IPS DF 4.7 (cell line): Measurements from ENCODE around the gene SRA1.
"Not testable (repeated sequence)": the region's sequence is repeated elsewhere in the genome, so short reads cannot be mapped to it uniquely, and the experiment has no call there.

ENCODE experiments used
- DNase-seq: peaks from one replicate; pipeline ENCODE4 v3.0.0-alpha.2; 2013; ENCODE audit warnings: low spot score; ENCODE audit errors: extremely low read depth

The SRA1 gene

DNA sequence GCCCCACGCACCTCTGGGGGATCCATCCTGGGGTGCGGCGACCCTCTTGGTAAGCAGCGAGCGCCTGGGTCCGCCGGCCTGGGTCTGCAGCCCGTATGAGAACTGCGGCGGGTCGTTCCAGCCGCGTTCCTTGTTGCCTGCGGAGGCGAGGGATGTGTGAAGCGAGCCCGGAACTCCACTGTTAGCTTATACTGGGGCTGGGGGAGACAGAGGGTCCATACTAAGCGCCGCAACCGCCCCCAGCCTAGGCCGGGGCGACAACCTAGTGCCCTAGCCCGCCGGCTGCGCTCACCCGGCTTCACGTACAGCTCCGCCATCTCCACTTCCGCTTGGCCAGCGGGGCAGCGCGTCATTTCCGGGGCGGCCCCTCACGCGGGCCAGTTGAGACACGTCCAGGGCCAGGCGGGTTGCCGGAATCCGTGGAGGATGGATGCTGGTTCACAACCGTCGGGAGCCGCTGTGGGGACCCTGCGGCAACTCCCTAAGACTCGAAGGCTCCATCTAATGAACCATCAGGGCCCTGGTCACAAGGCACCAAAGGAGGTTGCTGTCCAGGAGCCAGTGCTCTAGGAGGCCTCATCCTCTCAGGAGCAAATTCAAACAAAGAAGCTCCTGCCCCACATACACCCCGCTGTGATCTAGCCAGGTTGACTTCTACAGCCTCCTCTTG lies at the start of gene SRA1:
Gene SRA1 (minus strand): TSS at position 338 of the 670 bp plus-strand sequence. CDS start 21 bp downstream, at position 317.
- no peak for DNase-seq

DNA sequence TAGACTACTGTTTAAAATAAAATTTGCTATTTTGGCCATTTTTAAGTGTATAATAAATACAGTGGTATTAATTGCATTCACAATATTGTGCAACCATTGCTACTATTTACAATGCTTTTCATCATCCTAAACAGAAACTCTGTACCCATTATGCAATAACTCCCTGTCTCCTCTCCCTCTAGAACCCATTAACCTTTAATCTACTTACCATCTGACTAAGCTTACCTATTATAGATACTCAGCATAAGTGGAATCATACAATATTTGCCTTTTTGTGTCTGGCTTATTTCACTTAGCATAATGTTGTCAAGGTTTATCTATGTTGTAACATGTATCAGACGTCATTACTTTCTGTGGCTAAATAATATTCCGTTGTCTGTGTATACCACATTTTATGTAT lies 49.8 kb upstream of the SRA1 start:
- DNase-seq: no peak

DNA sequence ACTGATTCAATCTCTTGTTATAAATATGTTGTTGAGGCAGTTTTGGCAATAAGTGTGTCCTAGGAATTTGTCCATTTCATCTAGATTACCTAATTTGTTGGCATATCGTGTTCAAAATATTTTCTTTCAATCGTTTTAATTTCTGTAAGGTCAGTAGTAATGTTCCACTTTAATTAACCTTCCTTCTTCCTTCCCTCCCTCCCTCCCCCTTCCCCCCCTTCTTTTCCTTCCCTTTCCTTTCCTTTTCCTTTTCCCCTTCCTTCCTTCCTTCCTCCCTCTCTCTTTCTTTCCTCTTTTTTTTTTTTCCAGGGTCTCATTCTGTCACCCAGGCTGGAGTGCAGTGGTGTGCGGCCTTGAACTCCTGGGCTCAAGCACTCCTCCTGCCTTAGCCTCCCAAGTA lies 48.6 kb upstream of the SRA1 start:
- DNase-seq: no peak

DNA sequence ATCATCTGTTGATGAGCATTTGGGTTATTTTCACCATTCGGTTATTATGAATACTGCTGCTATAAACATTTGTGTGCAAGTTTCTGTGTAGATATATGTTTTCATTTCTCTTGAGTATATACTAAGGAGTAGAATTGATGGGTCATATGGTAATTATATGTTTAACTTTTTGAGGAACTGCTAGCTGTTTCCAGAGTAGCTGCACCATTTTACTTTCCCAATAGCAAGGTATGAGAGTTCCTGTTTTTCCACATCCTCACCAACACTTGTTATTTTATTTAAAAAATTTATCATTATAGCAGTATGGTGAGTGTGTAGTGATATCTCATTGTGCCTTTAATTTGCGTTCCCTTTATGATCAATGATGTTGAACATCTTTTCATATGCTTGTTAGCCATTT lies 46.5 kb upstream of the SRA1 start:
- DNase-seq: no peak

DNA sequence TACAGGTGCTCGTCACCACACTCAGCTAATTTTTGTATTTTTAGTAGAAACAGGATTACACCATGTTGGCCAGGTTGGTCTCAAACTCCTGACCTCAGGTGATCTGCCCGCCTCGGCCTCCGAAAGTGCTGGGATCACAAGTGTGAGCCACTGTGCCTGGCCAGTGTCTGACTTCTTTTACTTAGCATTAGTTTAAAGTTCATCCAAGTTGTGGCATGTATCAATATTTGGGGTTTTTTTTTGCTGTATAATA lies 46.1 kb upstream of the SRA1 start:
- not testable (repeated sequence) for DNase-seq

DNA sequence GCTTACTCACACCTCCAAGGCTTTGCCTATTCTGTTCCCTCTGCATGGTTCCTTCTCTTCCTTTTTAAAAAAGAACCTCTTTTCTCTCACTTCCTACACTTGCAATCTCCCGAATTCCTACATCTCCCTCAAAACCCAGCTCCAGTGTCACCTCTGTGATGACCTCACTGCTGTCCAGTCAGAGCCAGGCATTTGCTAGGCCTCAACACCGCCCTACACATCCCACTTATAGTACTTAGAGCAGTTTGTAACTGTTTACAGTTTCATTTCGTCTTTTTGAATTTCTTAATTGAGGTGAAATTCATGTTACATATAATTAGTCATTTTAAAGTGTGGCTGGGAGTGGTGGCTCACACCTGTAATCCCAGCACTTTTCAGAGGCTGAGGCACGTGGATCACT lies 44.9 kb upstream of the SRA1 start:
- no peak for DNase-seq

DNA sequence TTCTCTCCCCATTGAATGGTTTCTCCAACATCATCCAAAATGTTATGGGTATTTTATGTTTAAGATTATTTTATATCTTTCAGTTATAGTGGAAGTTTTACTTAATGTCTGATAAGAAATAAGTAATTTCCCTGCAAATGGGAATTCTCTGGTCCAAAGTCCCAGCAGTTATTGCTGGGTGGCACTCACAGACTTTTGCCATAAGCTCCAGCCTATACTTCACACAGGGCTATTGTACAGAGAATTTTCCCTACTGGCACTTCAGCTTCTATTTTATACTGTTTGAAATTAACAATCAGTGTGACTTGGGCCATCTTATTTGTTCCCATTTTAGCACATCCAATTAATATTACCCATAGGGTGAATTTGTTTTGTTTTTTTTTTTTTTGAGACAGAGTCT lies 42.8 kb upstream of the SRA1 start:
- DNase-seq: no peak

DNA sequence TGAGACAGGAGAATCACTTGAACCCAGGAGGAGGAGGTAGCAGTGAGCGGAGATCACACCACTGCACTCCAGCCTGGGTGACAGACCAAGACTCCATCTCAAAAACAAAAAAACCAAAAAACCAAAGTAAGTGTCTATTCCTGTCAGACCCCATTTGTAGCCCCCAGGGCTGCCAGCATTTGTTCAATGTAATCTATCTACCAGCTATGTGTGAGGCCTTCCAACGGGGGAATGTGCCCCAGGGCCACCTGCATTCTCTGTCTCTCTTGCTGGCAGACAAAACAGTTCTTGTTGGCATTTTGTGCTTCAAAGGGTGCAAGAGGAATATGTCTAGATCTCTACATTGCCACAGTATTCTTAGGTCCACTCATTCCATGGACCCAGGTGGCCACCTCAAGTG lies 41.6 kb upstream of the SRA1 start:
- no peak for DNase-seq

DNA sequence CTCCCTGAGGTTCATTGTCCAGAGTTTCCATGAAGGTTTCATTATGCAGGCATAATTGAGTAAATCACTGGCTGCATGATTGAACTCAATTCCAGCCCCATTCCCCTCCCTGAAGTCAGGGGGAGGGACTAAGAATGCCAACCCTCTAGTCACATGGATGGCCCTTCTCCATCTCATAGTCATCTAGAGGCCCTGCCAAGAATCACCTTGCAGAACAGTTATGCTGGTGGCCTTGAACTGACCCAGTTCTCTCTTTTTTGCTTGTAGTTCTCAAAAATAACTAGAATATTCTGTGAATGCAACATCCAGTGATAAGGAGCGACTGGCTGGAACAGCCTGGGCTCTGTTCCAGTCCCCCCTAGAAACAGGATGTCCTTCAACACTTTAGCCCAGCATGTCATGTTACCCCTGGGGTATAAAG lies 39.1 kb upstream of the SRA1 start:
- no peak for DNase-seq

DNA sequence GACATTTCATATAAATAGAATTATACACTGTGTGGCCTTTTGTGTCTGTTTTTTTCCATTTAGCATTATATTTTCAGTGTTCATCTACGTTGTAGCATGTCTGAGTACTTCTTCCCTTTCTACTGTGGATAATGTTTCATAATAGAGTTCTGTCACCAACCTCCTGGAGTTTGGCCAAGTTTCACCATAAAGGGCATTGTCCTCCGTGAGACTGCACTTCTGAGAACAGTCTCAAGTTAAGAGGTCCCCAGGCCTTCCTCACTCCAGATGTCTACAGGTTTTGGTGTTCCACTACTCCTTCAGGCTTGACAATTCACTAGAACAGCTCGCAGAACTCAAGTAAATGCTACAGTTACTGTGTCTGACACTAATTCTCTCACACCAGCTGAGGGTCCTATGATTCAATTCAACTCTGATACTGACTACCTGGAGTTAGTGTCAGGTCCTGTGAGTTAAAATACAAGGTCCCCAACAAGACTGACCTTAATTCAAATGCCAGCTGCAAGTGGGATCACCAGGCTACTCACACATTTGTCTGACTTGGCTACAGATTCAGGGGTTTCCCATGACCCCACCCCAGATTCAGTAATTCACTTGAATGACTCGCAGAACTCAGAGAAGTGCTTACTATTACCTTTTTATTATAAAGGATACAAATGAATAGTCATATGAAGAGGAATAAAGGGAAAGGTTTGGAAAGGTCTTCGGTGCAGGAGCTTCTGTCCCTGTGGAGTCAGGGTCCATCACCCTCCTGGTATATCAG lies 38.4 kb upstream of the SRA1 start:
- no peak for DNase-seq

DNA sequence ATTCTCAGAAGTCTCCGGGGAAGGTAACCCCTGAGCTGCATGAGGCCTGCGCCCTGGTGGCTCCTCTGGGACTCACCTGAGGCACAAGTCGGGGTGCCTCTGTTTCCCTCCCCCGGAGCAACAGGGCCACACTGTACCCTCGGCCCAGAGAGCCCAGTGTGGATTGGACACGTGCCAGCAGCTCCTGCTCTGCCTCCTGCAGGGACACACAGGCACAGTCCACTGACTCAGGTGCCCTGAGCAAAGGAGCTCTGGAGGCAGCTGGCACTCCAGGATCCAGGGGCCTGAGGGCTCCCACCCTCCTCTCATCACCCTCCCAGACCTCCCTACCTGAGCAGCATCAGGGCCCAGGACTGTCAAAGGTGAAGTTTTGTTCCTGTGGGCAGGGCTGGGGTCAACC lies 36.9 kb upstream of the SRA1 start:
- DNase-seq: no peak

DNA sequence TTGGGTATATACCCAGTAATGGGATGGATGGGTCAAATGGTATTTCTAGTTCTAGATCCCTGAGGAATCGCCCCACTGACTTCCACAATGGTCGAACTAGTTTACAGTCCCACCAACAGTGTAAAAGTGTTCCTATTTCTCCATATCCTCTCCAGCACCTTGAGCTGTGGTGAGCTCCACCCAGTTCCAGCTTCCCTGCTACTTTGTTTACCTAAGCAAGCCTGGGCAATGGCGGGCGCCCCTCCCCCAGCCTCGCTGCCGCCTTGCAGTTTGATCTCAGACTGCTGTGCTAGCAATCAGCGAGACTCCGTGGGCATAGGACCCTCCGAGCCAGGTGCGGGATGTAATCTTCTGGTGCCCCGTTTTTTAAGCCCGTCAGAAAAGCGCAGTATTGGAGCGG lies 35.8 kb upstream of the SRA1 start:
- not testable (repeated sequence) for DNase-seq

DNA sequence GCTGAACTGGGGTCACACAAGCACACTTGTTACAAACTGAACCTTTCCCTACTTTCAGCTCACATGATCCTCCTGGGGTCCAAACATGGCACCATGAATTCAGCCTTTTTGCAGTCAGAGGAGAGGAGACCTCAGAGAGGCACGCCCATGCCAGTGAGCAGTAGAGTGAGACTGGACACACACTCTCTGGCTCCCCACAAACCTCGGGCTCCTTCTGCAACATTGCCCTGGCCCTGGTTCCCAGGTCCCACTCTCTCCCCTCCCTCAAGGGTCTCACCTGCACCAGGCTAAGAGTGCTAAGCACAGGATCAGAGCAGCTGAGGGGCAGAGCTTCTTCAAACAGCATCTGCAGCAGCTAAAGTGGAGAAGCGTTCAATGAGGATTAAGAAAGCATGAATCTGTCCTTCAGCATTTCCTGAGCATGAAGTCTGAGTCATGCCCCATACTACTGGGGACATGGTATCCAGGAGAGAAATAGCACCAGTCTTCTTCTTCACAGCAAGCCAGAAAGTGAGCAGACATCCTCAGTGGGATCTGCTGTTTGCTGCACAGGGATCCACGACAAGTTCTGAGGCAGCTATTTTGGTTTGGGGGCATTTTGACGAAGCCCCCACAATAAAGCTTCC lies 34.6 kb upstream of the SRA1 start:
- DNase-seq: no peak

DNA sequence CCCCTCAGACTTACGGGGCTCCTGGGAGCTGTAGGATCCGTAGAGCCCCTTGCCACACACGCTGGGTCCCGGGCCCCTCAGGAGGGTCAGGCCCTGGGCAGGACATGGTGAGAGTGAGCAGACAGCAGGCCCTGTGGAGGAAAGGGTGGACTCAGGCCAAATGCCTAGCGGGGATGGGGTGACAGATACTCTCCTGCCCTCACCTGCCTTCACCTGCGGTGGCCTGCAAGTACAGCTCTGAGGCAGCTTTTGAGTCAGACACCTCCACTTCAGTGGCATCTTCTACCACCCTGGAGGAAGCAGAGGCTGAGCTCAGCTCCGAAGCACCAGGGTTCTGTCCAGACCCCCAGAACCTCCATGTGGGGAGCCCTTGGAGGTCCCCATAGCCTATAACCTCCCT lies 33.6 kb upstream of the SRA1 start:
- no peak for DNase-seq

DNA sequence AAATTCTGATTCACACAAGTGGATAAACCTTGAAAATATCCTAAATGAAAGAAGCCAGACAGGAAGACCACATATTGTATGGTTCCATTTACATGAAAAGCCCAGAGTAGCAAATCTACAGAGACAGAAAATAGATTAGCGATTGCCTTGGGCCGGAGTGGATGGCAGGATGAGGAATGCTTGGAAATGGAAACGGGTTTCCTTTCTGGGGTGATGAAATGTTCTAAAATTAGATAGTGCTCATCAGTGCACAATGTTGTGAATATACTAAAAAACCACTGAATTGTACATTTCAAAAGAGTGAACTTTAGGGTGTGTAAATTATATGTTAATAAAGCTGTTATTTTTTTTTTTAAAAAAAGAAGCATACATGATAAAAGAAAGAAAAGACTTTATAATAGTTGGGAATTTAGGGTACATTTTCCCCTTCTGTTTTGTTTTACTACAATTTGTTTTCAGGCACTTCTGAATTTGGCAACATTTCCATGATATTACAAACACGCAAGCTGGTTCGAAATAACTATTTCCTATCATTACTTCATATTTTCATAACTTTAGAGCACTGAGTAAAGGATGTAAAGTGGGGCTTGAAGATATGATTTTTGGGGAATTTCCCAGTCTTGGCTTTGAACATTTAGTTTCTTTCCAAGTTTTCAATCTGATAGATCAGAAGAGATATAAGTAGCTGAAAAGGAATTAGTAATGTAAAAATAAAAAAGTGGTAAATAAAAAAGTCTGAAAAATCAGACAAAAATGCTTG lies 31.2 kb upstream of the SRA1 start:
- no peak for DNase-seq

DNA sequence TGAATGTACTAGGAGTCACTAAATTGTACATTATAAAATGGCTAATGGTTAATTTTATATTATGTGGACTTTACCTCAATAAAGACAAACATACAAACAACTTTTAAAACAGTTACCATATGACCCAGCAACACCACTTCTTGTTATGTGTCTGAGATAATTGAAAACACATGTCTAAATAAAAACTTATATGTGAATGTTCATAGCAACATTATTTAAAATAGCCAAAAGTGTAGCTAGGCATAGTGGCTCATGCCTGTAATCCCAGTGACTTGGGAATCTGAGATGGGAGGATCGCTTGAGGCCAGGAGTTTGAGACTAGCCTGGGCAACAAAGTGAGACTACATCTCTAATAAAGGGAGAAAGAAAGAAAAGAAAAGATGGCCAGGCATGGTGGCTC lies 30.2 kb upstream of the SRA1 start:
- no peak for DNase-seq

DNA sequence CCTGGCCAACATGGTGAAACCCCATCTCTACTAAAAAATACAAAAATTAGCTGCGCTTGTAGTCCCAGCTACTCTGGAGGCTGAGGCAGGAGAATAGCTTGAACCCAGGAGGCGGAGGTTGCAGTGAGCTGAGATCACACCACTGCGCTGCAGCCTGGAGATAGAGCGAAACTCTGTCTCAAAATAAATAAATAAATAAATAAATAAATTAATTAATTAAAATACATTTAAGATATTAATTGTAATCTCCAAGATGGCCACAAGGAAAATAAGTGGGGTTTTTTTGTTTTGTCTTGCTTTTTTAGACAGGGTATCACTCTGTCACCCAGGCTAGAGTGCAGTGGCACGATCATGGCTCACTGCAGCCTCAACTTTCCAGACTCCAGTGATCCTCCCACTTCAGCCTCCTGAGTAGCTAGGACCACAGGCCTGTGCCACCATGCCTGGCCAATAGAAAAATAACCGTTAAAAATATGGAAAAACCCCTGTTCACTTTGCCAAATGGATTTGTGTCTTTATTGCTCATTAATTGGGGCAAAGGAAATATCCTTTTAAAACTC lies 22.0 kb upstream of the SRA1 start:
- not testable (repeated sequence) for DNase-seq

DNA sequence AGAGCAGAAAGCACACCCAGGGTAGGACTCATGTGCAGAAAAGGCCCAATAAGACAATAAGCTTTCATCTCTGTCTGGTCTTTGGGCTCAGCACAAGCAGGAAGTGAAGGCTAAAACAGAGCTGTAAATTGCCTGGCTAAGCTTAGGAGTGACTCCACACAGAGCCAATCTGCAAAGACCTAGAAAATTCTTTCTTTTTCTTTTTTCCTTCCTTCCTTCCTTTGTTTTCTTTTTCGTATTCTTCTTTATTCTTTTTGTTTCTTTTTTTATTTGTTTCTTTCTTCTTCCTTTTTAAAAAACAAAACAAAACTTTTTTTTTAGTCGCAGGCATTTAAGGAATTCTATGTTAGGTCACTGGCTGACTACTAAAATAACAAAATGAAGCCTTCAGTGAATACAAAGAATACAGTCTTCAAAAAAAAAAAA lies 19.5 kb upstream of the SRA1 start:
- DNase-seq: no peak

DNA sequence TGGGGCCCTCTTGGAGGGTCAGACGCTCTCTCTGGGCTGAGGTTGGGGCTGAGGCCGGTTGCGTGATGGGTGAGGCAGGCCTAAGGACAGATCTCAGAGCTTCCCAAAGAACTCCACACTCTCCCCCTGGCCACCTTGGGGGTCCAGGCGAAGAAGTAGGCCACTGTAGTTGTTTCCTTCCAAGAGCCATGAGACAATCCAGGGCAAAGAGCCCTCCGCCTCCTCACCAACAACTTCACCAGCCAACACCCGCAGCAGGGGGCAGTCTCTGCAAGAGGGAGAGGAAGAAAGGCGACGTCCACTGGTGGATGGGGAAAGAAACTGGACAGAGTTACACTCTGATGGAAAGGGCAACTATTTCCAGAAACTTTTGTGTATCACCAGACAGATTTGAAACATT lies 18.0 kb upstream of the SRA1 start:
- no peak for DNase-seq

DNA sequence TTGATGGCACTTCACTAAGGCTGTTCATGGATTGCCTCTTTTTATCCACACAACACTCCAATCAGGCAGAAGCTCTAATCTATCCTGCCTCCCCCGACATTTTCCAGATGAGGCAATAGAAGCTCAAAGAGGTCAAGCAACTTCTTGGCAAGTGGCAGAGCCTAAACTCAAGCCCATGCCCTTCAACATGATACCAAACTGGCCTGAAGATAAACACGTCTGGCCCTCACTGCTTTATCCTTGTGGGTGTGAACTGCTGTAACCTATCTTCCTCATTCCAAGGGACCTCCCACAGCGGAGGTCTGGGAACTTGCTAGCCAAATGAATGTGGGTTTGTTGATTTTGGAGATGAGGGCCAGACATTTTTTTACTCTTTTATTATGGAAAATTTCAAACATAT lies 16.9 kb upstream of the SRA1 start:
- DNase-seq: no peak

DNA sequence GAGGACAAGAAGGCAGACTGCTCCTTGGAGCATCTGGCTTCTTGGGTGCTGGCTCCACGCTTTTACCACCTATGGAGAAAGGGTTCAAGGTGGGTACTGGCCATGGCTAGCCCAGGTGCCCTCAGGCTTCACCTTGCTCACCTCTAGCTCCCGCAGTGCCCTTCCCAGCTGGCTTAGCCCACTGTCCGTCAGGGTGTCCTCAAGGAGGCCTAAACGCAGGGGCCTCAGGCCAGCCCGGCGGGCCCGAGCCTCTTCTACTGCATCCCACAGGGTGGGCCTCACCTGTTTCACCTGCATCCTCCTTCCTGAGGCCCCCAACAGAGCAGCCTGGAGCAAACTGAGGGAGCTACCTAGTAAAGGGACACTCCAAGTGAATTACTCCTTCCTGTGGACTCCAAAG lies 16.4 kb upstream of the SRA1 start:
- no peak for DNase-seq

DNA sequence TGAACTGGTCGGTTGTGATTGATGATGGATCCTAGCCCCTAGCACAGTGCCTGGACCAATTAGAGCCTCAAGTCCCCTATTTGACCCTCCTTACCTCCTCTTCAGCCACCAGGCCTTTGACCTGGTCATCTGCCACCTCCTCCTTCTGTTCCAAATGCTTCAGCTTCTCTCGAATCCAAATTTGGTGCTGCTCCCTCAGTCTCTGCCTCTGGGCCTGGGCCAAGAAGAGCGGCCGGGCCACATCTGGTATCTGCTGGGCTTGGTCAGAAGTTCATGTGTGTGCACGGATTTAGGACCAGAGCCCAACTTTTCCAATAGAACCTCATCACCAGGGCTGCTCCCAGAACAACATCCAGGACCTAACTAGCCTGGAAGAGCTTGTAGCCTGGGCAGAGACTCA lies 13.8 kb upstream of the SRA1 start:
- DNase-seq: no peak
